ENCODE results near the gene PPFIBP2.

Gene PPFIBP2

DNA sequence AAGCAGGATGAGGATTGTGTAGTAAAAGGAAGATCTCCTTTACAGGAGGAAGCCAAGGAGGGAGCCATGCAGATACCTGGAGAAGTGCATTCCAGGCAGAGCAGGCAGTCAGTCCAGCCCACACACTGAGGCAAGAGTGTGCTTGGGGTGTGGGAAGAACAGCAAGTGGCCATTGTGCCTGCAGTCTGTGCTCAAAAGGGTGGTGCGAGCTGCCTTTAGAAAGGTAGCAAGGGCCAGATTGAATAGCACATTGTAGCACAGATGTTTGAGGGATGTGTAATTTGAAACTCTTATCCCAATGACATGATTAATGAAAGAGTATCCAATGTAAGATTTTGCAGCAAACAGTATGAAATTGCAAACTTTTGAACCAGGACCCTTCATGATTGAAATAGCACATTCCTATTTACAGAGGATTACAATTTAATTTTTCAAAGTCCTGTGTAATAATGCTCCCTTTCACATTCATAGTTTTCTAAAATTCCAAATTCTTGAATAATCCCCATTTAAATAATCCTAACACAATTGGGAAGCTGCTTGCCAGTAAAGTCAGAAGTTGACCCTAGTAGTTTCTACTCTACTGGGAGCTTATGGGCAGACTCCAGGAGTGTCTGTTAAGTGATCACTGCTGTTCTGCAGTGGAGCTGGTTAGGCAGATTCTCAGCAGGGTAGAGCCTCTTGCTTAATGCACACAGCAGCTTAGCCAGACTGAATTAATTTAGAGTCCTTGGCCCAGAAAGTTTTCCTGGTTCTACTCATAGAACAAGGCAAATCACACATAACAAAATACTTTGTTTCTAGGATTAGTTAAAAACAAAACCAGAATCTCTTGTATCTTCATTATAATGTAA, 81.4 kb downstream of the PPFIBP2 start:
- no peak for DNase-seq

DNA sequence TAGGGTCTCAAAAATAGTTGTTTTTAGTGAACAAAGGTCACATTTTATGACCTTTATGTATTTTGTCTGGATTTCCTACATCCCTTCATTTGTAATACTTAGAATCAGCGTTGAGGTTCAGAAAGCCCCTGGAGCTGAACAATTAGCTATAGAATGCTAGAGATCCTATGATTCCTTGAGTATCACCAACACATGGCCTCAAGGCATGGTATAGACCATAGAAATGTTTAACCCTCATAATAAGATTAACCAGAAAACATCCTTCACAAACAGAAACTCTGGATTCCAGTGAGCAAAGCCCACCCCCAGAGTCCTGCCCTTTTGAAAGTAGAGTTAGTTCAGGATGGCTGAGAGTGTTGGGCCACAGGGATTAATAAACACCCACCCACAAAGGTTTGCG, 82.2 kb downstream of the PPFIBP2 start:
- DNase-seq = no peak

DNA sequence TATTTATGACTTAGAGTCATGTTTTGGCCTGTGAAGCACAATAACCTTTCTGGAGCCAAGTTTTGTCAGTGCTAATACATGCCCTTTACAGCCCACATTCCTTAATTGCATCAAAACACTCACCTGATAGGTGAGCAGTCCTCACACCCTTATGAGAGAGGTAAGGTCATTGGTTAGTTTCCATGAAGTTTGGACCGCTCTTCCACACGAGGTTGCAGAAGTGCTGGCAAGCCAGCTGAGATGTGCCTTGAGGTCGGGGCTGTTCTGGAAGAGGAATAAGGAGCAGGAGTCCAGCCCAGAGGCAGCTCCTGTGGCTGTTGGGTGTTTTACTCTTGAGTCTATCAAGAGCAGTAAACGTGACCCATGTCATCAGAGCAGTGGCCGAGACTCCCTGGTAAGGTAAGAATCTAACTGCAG, 83.2 kb downstream of the PPFIBP2 start:
- DNase-seq = no peak

DNA sequence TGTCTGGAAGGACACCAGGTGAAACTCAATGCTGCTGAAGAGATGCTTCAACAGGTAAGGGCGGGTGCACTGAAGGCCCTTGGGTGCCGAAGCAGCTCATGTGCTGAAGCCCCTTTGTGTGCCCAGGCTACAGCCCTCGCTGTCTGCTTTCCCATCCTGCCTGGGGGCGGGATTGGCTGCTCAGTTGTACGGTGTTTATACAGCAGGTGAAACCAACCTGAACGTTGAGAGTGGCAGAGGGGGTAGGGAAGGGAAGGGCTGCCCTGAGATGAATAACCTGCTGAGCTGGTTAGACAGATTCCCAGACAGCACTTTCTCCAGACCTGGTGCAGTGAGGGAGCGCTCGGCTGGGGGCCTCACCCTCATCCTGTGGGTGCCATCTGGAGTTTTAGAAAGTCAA, 83.8 kb downstream of the PPFIBP2 start:
- no peak for DNase-seq

DNA sequence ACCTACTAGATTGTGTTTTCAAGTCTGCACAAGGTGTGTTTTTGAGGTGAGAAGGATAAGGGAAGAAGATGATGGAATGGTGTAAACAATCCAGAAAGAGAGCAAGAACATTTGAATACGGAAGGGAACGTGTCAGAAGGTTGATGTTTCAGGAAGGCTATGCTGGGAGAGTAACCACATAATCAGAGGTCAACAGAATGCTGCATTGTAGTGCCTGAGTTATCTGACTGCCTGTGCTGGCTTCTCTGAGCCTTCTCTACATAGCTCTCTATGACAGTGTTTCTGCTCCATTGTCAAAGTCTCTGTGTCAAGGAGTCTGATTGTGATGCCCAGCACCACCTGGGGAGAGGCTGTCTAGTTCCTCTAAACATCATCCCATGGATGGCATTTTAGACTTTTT, 85.4 kb downstream of the PPFIBP2 start:
- no peak for DNase-seq

DNA sequence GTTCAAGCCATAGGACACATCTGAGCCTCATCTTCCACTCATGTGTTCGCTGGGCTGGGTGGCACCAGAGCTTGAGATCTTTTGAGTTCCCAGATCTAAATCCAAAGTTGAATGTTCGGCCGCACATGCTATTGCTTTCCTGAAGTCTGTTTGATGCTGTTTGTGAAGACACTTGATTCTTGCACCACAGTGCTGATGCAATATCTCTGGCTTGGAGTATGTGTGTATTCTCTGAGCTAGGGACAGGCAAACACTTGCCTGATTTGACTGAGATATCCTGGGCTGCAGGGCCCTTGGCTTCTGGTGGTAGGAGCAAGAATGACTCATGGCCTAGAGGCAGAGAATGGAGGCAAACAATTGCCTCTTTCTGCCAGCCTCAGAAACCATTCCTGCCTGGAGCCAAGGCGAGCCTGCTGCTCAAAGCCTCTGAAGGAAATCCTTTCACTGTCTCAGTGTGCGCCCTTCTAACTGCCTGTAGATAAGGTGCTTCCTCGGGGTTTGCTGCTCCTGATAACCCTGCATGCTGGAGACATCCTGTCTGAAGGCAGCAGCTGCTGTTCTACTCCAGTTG, 86.5 kb downstream of the PPFIBP2 start:
- DNase-seq = peak in 23 of 51 donors; percentile 11 to 76 (median 42)

DNA sequence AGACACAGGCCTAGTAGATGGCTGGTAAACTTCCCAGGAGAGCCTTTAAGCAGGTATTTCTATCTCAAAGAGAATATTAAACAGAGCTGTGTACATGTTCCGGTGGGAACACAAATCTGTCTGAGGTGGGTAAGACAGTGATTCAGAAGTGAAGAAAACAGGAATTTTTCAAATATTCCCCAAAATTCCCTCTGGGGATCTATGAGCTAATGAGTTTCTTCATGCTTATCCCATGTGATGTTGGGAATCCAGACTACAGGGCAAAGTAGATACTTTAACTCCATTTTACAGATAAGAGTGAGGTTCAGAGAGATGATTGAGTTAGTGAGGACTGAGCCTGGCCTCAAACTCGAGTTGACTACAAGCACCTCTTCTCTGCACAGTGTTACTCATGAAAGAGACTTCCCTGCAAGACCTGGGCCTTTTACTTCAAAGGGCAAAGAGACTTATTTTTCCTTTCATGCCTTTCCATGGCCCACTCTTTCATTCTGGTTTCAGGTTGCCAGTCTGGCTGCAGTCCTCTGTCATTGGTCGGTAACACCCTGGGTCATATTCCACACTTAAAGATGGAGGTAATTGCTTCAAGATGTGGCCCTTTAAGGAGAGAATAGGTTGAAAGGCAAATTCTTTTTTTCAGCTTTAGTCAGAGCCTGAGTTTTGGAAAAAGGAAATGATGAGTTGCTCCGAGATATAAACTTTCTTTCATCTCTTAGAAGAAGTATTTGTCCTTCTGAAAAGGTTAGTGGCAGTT, 89.4 kb downstream of the PPFIBP2 start:
- DNase-seq = no peak

DNA sequence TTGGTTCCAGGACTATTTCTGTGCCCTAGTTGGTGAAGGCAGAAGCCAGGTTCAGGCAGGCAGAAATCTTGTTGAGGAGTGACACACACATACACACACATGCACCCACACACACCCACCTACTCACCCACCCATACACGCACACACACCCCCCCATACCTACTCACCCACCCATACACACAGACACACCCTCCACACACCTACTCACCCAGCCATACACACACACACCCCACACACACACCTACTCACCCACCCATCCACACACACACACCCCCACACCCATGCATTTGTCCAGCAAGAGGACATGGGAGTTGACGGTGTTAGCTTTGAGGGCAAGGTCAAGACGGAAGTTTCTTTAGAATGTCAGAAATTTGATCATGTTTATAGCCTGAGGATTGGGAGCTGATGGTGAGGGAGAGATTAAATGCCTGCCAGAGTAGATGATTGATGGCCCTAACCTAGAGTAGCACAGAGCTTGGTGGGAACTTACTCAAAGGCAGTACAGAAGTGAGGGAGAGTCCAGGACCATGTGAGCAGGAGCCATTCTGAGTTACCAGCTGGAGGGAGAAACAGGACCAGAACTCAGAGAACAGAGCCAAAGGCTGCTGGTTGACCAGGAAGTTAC, 90.6 kb downstream of the PPFIBP2 start:
- DNase-seq = no peak

DNA sequence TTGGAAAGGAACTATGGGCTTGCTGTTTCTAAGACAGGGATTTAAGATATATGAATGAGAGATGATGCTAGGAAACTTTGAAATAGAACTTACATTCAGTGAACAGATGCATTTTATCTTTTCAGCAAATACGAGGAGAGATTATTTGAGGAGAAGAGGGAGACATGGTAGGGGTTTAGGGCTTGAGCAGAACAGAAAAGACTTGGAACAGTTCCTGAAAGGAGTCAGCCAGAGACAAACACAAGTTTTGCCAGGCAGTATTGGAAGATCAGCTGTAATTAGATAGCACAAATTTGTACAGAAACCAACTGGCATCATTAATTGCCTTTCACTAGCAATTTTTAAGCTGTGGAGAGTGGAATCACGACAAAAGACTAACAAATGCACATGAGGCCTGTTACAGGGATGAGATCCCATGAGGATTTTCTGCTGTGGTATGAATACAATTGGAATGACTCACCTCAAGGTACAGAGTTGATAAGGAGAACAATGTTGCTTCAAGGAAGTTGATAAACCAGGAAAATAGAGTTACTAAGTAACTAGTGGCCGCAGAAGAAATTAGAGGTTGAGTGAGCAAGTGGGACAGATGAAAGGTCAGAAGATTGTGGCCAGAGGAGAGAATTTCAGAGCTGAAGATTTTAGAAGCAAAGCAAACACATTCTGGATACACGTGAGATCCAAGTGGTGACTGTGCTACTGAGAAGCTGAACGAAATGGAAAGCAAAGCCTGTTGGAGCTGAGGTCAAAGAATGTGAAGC, 91.6 kb downstream of the PPFIBP2 start:
- no peak for DNase-seq

DNA sequence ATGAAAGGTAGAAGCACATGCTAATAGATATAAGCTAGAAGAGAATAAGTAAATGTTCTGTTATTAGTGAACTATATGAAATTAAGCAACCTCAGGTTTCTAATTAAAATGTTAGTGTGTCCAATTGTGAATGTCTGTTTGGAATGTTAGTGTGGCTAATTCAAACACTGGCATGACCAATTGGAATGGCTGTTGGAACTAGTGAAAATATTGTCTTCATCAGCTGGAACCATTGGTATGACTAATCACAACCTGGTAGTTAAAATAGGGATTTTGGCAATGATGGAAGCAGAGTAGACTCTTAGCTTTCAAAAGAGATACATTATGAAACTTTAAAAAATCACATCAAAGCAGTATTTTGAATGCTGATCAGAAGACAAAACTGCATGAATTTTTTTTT, 92.7 kb downstream of the PPFIBP2 start:
- DNase-seq = no peak

DNA sequence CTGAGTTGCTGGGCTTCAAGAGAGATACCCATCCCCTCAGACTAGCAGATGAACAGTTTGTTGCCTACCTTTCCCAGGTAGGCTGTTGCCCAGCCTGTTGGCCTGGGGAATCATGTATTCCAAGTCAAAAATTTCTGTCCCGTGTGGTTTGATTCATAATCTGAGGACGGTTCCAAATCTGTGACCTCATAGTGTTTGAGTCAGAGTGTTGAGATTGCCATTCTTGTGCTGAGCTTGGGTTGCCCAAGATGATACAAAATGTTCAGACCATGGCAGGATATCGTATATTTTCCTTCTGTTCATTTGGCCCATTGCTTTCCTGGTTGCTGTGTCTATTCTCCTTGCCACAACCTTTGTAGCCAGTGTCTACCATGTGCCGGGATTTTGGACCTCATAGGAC, 95.2 kb downstream of the PPFIBP2 start:
- DNase-seq = no peak

DNA sequence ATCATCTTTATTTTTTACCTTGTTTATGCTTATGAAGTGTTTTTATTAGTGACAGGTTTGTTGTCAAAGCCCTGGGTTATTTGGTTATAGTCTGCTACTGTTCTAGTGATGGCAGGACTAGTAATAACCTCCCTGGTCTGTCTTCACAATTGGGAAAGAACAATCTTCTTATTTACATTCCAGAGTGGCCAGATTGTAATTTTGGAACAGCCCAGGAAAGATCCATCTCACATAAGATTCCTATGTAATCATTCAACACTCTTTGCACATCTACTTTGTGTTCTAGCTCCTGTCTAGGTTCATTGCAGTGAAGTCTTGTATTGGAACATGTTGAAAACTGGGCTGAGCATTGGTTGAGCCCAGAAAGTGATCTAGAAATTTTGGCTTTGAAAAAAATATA, 95.7 kb downstream of the PPFIBP2 start:
- DNase-seq = no peak

DNA sequence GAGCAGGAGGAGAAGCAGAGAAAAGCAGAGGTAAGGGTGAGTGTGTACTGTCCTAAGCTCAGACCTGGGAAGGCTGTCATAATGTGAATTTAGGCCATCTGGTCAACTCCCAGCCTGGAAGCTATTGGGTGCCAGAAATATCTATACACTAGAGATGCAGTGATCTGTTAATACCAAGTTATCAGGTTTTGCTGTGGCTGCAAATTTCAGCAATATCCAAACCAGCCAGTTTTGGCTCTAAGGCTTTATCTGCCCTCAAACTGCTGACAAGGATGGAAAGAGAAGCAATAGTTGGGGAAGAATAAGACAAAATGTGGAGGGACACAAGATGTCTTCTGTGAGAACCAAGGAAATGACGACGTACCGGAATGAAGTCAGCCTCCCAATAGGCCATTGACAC, 96.6 kb downstream of the PPFIBP2 start:
- DNase-seq = no peak

DNA sequence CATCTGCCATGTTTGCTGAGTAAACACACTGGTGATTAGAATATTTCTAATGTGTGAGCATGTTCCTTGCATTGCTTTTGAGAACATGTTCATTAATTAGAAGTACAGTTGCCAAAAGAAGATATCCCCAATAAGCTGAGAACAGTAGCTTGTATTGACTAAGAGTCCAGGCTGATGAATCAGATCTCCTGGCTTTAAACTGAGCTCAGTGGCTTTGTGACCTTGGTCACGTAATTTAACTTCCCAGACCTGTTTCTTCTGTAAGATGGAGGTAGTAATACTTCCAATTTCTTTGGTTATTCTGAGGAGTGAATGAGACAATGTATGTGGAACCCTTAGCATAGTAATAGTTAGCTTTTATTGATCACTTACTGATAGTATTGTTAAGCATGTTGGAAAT, 97.6 kb downstream of the PPFIBP2 start:
- DNase-seq = no peak

DNA sequence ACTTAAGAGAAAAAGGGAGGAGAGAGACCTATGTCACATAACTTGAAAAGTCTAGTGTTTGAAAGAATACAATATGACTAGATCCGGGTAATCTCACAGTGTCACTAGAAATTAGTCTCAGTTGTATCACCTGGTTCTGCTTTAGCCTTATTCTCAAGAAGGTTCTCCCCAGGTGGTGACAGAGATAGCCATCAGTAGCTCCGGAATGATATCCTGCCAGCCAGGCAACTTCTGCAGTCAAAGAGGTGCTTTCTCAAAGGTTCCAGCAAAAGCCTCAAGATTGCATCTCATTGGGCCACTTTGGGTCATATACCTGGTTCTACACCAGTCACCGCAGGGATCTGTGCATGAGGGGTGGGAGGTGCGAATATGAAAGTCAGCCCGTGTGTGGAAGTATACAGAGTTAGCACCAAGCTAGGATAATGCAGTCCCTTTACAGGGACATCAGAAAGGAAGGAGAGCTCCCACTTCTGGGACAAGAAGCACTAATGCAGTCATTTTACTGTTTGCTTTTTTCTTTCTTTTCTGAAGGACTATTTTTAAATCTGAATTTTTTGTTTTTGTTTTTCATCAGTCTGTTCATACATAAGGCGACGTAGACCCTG, 98.4 kb downstream of the PPFIBP2 start:
- DNase-seq = no peak

DNA sequence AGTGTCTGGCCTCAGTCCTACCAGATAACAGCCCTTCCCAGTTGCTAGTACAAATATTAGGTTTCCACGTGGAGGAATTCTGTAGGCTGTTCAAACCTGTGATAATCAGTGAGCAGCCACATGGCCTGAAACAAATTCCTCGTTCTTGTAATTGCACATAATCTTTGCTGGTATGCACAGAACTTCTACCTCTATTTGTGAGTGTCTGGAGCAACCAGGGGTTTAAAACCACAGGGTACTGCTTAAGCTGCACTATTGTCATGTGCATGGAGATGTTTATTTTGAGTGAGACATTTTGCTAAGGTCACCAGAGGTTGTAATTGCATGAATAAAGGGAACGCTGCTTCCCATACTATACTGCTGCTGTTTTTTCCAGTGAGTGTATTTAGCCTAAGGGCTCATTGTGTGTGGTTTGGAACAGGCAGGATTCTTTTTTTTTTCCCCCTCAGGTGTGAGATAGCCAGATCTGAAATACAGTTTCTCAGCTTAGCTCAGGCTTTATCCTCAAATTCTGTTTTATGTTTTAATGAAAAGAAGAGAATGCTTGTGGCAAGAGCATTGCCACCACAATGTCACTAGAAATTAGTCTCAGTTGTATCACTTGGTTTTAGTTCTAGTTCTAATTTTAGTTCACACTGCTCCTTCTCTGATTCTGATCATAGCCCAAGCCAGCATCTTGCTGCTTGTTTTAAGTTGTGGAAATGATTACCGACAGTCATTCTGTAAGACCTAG, 99.0 kb downstream of the PPFIBP2 start:
- no peak for DNase-seq

DNA sequence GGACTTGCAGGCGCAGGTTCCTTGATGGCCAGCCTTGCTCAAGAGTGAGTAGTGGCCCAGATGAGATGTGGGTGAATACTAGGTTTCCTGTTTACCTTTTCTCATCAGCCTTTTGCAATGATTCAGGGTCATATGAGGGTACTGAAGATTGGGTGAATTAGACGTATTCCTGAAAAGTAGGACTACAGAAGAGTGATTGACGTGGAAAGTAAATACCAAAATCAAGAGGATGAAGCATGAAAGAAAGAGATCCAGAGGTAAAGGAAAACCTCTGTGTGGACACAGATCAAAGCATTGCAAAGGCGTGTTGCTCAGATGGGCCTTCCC, 99.6 kb downstream of the PPFIBP2 start:
- DNase-seq = no peak

DNA sequence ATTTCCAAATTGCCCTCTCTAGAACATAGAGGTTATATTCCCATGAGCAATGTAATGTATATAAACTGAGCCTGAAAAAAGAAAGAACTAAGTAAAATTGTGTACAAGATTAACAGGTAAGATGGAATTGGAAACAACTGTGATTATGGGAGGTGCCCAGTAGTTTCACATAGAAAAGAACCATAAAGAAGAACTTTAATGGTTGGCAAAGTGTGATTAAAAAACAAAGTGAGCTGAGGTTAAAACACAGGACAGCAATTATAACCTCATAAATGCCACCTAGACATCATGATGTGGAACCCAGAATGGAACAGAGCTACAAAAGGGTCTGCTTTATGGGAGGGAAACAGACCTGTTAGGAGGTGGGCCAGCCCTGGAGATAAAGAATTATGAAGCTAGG, 100.9 kb downstream of the PPFIBP2 start:
- DNase-seq = no peak

DNA sequence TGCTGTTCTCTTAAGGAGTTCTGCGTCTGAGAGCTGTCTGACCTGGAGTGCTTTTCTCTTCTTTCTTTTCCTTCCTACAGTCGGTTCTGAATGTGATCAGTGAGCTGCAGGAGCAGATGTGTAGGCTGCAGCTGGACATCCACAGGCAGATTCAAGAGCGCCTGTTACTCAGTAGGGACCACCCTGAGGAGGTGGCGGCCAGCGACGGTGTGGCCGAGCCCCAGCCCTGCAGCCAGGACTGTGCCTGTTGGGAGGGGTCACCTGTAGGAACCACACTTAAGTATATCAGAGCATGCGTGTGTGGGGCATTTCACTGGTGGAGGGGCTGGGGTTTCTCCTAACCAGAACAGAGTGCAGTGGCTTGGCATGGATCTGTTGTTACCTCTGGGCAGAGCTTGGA, 103.2 kb downstream of the PPFIBP2 start:
- DNase-seq = no peak

DNA sequence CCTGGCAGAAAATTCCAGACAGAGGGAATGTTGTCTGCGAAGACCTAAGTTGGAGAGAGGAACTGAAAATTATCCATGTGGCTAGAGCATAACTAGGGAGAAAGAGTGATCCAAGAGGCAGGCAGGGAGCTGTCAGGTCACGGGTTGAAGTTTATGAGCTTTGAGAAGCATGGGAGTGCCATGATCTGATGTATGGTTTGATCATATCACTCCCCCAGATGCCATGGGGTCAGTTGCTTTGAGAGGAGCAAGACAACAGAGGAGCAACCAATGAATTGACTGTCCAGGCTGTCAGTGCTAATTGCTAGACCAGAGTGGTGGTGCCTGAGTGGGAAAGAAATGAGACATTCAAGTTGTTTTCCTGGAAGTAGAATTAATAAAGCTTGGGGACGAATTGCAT, 105.5 kb downstream of the PPFIBP2 start:
- DNase-seq = no peak

All from hypothalamus (tissue), 51 donors.